Measurements from ENCODE around the gene INTS4.

- TF ChIP-seq POLR2A (IDR thresholded peaks at IDR 0.05; ENCODE audit: extremely low read depth, insufficient read length), result no peak
- TF ChIP-seq, protein P1, sequence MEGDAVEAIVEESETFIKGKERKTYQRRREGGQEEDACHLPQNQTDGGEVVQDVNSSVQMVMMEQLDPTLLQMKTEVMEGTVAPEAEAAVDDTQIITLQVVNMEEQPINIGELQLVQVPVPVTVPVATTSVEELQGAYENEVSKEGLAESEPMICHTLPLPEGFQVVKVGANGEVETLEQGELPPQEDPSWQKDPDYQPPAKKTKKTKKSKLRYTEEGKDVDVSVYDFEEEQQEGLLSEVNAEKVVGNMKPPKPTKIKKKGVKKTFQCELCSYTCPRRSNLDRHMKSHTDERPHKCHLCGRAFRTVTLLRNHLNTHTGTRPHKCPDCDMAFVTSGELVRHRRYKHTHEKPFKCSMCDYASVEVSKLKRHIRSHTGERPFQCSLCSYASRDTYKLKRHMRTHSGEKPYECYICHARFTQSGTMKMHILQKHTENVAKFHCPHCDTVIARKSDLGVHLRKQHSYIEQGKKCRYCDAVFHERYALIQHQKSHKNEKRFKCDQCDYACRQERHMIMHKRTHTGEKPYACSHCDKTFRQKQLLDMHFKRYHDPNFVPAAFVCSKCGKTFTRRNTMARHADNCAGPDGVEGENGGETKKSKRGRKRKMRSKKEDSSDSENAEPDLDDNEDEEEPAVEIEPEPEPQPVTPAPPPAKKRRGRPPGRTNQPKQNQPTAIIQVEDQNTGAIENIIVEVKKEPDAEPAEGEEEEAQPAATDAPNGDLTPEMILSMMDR (IDR thresholded peaks at IDR 0.05; ENCODE audit: low read depth, low read length), result no peak
Measured at GRCh38 chr11:77908835-77909234, 85.6 kb downstream of the INTS4 start.
